ENCODE data around the gene MDK. TPM values are rescaled to one million over a fixed set of nuclear protein-coding genes. Genes with fewer than 3 reads are reported as not detected.

The MDK gene
- total RNA-seq, 3 donors from 2014 or later, result 103 to 672 (median 193) TPM

DNA sequence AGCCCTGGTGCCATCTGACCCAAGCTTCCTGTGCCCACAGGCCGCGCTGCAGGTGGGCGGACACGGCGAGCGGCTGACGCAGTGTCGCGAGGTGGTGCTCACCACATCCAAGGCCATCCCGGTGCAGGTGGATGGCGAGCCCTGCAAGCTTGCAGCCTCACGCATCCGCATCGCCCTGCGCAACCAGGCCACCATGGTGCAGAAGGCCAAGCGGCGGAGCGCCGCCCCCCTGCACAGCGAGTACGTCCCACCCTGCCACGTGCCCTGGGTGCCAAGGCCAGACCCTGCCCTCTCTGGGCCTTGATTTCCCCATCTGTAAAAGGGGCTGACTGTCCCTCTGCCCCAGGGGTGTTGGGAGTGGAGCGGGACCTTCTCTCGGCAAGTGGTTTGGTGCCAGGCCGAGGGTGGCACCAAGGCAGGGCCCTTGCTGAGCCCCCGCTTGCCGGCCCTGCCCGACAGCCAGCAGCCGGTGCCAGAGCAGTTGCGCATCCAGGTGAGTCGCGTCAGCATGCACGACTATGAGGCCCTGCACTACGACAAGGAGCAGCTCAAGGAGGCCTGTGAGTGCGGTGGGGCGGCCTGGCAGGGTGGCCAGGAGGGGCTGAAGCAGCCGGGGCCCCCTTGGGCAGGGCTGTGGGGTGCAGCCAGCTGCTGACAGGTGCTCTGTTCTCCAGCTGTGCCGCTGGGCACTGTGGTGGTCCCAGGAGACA lies 5.9 kb upstream of the MDK start:
- H3K4me3 ChIP-seq, result no peak overlapping the region
- ATAC-seq (no peak), DNase-seq (no peak)
- intact Hi-C loops (cut with DNase I, micrococcal nuclease), result no loop called here
- no peaks in the 10 kb centered on the region for H3K36me3 ChIP-seq (ENCODE audit: low read depth)
- no peaks in the 10 kb centered on the region for H3K9me3 ChIP-seq
- TF ChIP-seq, protein P1, sequence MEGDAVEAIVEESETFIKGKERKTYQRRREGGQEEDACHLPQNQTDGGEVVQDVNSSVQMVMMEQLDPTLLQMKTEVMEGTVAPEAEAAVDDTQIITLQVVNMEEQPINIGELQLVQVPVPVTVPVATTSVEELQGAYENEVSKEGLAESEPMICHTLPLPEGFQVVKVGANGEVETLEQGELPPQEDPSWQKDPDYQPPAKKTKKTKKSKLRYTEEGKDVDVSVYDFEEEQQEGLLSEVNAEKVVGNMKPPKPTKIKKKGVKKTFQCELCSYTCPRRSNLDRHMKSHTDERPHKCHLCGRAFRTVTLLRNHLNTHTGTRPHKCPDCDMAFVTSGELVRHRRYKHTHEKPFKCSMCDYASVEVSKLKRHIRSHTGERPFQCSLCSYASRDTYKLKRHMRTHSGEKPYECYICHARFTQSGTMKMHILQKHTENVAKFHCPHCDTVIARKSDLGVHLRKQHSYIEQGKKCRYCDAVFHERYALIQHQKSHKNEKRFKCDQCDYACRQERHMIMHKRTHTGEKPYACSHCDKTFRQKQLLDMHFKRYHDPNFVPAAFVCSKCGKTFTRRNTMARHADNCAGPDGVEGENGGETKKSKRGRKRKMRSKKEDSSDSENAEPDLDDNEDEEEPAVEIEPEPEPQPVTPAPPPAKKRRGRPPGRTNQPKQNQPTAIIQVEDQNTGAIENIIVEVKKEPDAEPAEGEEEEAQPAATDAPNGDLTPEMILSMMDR (IDR thresholded peaks at IDR 0.05), result no peak
- H3K4me1 ChIP-seq (ENCODE audit: low read depth), result no peaks in the 10 kb centered on the region

GRCh38 chr11:46376258-46377050 lies 5.0 kb upstream of the MDK start:
- no peak overlapping the region for H3K4me3 ChIP-seq
- no peaks in the 10 kb centered on the region for H3K4me1 ChIP-seq (ENCODE audit: low read depth)
- TF ChIP-seq, protein P1 (IDR thresholded peaks at IDR 0.05), result no peak
- H3K9me3 ChIP-seq, result no peaks in the 10 kb centered on the region
- DNase-seq (no peak), ATAC-seq (no peak)
- no peaks in the 10 kb centered on the region for H3K36me3 ChIP-seq (ENCODE audit: low read depth)
- intact Hi-C loops (cut with DNase I, micrococcal nuclease), result no loop called here

- H3K36me3 ChIP-seq (ENCODE audit: low read depth), result no peaks in the 10 kb centered on the region
- H3K4me3 ChIP-seq, result no peak overlapping the region
- peaks cover 6% of the 10 kb centered on the region for H3K4me1 ChIP-seq (ENCODE audit: low read depth)
- H3K9me3 ChIP-seq, result no peaks in the 10 kb centered on the region
- TF ChIP-seq, protein P1 (IDR thresholded peaks at IDR 0.05), result no peak
- no peak for DNase-seq
- ATAC-seq, result no peak
- intact Hi-C loops (cut with DNase I, micrococcal nuclease), result no loop called here
Observed at GRCh38 chr11:46377290-46377689, 4.2 kb upstream of the MDK start.

GRCh38 chr11:46377831-46378230 lies 3.6 kb upstream of the MDK start:
- Histone ChIP-seq H3K36me3 (ENCODE audit: low read depth) (no peaks in the 10 kb centered on the region), H3K4me1 (ENCODE audit: low read depth) (peaks cover 9% of the 10 kb centered on the region), H3K9me3 (no peaks in the 10 kb centered on the region), H3K4me3 (no peak overlapping the region)
- TF ChIP-seq, protein P1 (IDR thresholded peaks at IDR 0.05), result no peak
- ATAC-seq (no peak), DNase-seq (no peak)
- intact Hi-C loops (cut with DNase I, micrococcal nuclease), result no loop called here

GRCh38 chr11:46378296-46378695 lies 3.2 kb upstream of the MDK start:
- TF ChIP-seq, protein P1 (IDR thresholded peaks at IDR 0.05), result no peak
- ATAC-seq (no peak), DNase-seq (no peak)
- H3K4me3 ChIP-seq, result no peak overlapping the region
- no peaks in the 10 kb centered on the region for H3K9me3 ChIP-seq
- intact Hi-C loops (cut with DNase I, micrococcal nuclease), result no loop called here
- H3K4me1 ChIP-seq (ENCODE audit: low read depth), result peaks cover 9% of the 10 kb centered on the region
- no peaks in the 10 kb centered on the region for H3K36me3 ChIP-seq (ENCODE audit: low read depth)
